Sigmoid colon (tissue), 4 donors: ENCODE data around the gene NUDT4.

Experiments
- CTCF ChIP-seq, 4 experiments: fragments of 450-650 bp in 3 of 4; fragments of 200-600 bp in 1 of 4; IDR thresholded peaks; one replicate each; pipeline ENCODE4 v1.5.1; 2016 to 2019; ENCODE audit warnings: antibody characterized with exemption in 4 of 4, mild to moderate bottlenecking in 3 of 4, moderate library complexity in 2 of 4
- EP300 ChIP-seq, 4 donors: sonication (generic); formaldehyde crosslinking; IDR thresholded peaks; one replicate each; pipeline ENCODE4 v1.6.1; 2017; ENCODE audit warnings: antibody characterized with exemption in 4 of 4
- POLR2A ChIP-seq, 2 donors: fragments of 450-650 bp; IDR thresholded peaks; one replicate each; pipeline ENCODE4 v1.6.1; 2016; ENCODE audit warnings: antibody characterized with exemption in 2 of 2, mild to moderate bottlenecking in 2 of 2, moderate library complexity in 2 of 2
- POLR2AphosphoS5 ChIP-seq, 4 donors: sonication (generic); formaldehyde crosslinking; IDR thresholded peaks; one replicate each; pipeline ENCODE4 v1.6.1; 2017; ENCODE audit warnings: antibody characterized with exemption in 4 of 4

GRCh38 chr12:93426412-93426805 lies 48.7 kb downstream of the NUDT4 start:
- TF ChIP-seq CTCF (IDR thresholded peaks at IDR 0.05) (no peak), EP300 (IDR thresholded peaks at IDR 0.05) (no peak), POLR2A (IDR thresholded peaks at IDR 0.05) (no peak), POLR2AphosphoS5 (IDR thresholded peaks at IDR 0.05) (no peak)
